GM23338 (cell line): ENCODE results near the gene SLC29A2. TPM values are rescaled to one million over a fixed set of nuclear protein-coding genes. Genes with fewer than 3 reads are reported as not detected.

Experiments
- ATAC-seq: fragments of 200-7000 bp; cut with Tn5 transposase; 3 replicates; pipeline ENCODE4 v1.9.1; 2020
- DNase-seq: peaks from one replicate; pipeline ENCODE4 v3.0.0-alpha.2; 2015; ENCODE audit warnings: low spot score
- H2AFZ ChIP-seq: fragments of 200-600 bp; sonication (generic); 2 replicates; pipeline ENCODE4 v1.8.0; 2016; ENCODE audit warnings: antibody characterized with exemption, mild to moderate bottlenecking, moderate library complexity
- H3F3A ChIP-seq: fragments of 200-600 bp; sonication (generic); replicated peaks from 2 replicates; pipeline ENCODE4 v1.8.0; 2017; ENCODE audit warnings: antibody characterized with exemption, mixed run types, low read depth
- H3K27ac ChIP-seq: fragments of 200-600 bp; sonication (generic); 2 replicates; pipeline ENCODE4 v1.6.1; 2016; ENCODE audit warnings: low read depth
- H3K27me3 ChIP-seq: fragments of 200-600 bp; sonication (generic); 2 replicates; pipeline ENCODE4 v1.8.0; 2016; ENCODE audit warnings: mild to moderate bottlenecking, mixed run types, moderate library complexity; ENCODE audit not compliant: insufficient read depth
- H3K36me3 ChIP-seq: fragments of 200-600 bp; sonication (generic); 2 replicates; pipeline ENCODE4 v1.8.0; 2016; ENCODE audit warnings: mild to moderate bottlenecking; ENCODE audit not compliant: insufficient read depth
- H3K4me1 ChIP-seq: fragments of 200-600 bp; sonication (generic); 2 replicates; pipeline ENCODE4 v1.8.0; 2016; ENCODE audit warnings: mild to moderate bottlenecking, moderate library complexity; ENCODE audit not compliant: insufficient read depth
- H3K4me2 ChIP-seq: fragments of 200-600 bp; sonication (generic); 2 replicates; pipeline ENCODE4 v1.7.1; 2017; ENCODE audit warnings: mixed run types
- H3K4me3 ChIP-seq: fragments of 200-600 bp; sonication (generic); 2 replicates; pipeline ENCODE4 v1.6.1; 2016; ENCODE audit warnings: mixed run types
- H3K79me2 ChIP-seq: fragments of 200-600 bp; sonication (generic); replicated peaks from 2 replicates; pipeline ENCODE4 v1.8.0; 2017; ENCODE audit warnings: mild to moderate bottlenecking; ENCODE audit not compliant: insufficient read depth
- H3K9me2 ChIP-seq: fragments of 200-600 bp; sonication (generic); 2 replicates; pipeline ENCODE4 v1.8.0; 2017; ENCODE audit not compliant: insufficient read depth
- H4K20me1 ChIP-seq: fragments of 200-600 bp; sonication (generic); replicated peaks from 2 replicates; pipeline ENCODE4 v1.8.0; 2017; ENCODE audit warnings: mild to moderate bottlenecking; ENCODE audit not compliant: insufficient read depth
- H3K27ac Mint-ChIP-seq: 2 replicates; pipeline ENCODE4 v1.8.0; 2020; ENCODE audit warnings: inconsistent platforms, mild to moderate bottlenecking, moderate library complexity, mixed read lengths
- H3K27me3 Mint-ChIP-seq: 3 replicates; pipeline ENCODE4 v1.8.0; 2022; ENCODE audit warnings: low read depth, mild to moderate bottlenecking, moderate library complexity, mixed read lengths, inconsistent platforms; ENCODE audit not compliant: insufficient read depth, poor library complexity
- H3K36me3 Mint-ChIP-seq: 3 replicates; pipeline ENCODE4 v1.8.0; 2021; ENCODE audit warnings: low read depth, mild to moderate bottlenecking, inconsistent platforms, moderate library complexity, mixed read lengths
- H3K4me1 Mint-ChIP-seq: 3 replicates; pipeline ENCODE4 v1.8.0; 2020; ENCODE audit warnings: mild to moderate bottlenecking, inconsistent platforms, mixed read lengths
- H3K4me3 Mint-ChIP-seq: 3 replicates; pipeline ENCODE4 v1.8.0; 2021; ENCODE audit warnings: moderate library complexity, mild to moderate bottlenecking, inconsistent platforms, mixed read lengths
- H3K9me3 Mint-ChIP-seq: 3 replicates; pipeline ENCODE4 v1.8.0; 2020; ENCODE audit warnings: moderate library complexity, mild to moderate bottlenecking, inconsistent platforms, mixed read lengths
- CREB1 ChIP-seq: fragments of 250-450 bp; sonication (Bioruptor Pico); IDR thresholded peaks from 2 replicates; pipeline ENCODE4 v1.5.0; 2020; ENCODE audit warnings: low read depth, mild to moderate bottlenecking, moderate library complexity
- EZH2phosphoT487 ChIP-seq: fragments of 200-600 bp; sonication (generic); IDR thresholded peaks from one replicate; pipeline ENCODE4 v1.8.1; 2018; ENCODE audit warnings: antibody characterized with exemption; ENCODE audit not compliant: unreplicated experiment
- JUNB ChIP-seq: IDR thresholded peaks from one replicate; pipeline ENCODE4 v1.6.1; 2016; ENCODE audit warnings: antibody characterized with exemption; ENCODE audit not compliant: unreplicated experiment
- NANOG ChIP-seq: IDR thresholded peaks from 2 replicates; pipeline ENCODE4 v1.6.1; 2016; ENCODE audit warnings: antibody characterized with exemption, borderline replicate concordance
- POLR2AphosphoS5 ChIP-seq: IDR thresholded peaks from 2 replicates; pipeline ENCODE4 v1.6.1; 2016; ENCODE audit warnings: antibody characterized with exemption, low read depth
- polyA plus RNA-seq: library from polyadenylated mRNA; unstranded; fragments of >200 nt; fragmentation: Nextera tagmentation; extraction: Ambion mirVana; gene quantifications from 2 replicates; pipeline ENCODE4 v1.2.1, GENCODE V29; 2016
- total RNA-seq: library from RNA; depleted of rRNA; stranded (reverse); fragments of >200 nt; shearing (Covaris generic); gene quantifications from 2 replicates; pipeline ENCODE4 v1.2.3, GENCODE V29; 2014
- TF ChIP-seq, protein P1 (sequence below): fragments of 250-450 bp; sonication (Bioruptor Pico); IDR thresholded peaks from 2 replicates; pipeline ENCODE4 v1.5.0; 2020; ENCODE audit warnings: mild to moderate bottlenecking, moderate library complexity
- TF ChIP-seq, protein P2 (sequence below): IDR thresholded peaks from one replicate; pipeline ENCODE4 v1.6.1; 2018; ENCODE audit warnings: antibody characterized with exemption; ENCODE audit not compliant: unreplicated experiment

SLC29A2 gene
- total and polyA plus RNA-seq, 2 experiments from 2014 or later = 26.0 to 31.1 TPM

DNA sequence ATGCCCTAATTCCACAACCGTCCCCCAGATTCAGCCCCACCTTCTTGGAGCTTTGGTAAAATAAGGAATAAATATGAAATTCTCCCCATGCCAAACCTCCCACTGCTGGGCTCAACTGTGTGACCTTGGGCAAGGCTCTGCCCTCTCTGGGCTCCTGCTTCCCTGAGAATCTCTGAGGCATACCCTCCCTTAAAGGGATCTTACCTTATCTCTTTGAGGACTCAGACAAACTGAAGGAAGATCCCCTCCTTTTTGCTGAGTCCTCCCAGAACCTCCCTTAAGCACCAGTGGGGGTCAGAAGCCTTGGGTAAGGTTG lies 57.4 kb downstream of the SLC29A2 start (continued):
- TF ChIP-seq EZH2phosphoT487 = no peak
- TF ChIP-seq, protein P1, sequence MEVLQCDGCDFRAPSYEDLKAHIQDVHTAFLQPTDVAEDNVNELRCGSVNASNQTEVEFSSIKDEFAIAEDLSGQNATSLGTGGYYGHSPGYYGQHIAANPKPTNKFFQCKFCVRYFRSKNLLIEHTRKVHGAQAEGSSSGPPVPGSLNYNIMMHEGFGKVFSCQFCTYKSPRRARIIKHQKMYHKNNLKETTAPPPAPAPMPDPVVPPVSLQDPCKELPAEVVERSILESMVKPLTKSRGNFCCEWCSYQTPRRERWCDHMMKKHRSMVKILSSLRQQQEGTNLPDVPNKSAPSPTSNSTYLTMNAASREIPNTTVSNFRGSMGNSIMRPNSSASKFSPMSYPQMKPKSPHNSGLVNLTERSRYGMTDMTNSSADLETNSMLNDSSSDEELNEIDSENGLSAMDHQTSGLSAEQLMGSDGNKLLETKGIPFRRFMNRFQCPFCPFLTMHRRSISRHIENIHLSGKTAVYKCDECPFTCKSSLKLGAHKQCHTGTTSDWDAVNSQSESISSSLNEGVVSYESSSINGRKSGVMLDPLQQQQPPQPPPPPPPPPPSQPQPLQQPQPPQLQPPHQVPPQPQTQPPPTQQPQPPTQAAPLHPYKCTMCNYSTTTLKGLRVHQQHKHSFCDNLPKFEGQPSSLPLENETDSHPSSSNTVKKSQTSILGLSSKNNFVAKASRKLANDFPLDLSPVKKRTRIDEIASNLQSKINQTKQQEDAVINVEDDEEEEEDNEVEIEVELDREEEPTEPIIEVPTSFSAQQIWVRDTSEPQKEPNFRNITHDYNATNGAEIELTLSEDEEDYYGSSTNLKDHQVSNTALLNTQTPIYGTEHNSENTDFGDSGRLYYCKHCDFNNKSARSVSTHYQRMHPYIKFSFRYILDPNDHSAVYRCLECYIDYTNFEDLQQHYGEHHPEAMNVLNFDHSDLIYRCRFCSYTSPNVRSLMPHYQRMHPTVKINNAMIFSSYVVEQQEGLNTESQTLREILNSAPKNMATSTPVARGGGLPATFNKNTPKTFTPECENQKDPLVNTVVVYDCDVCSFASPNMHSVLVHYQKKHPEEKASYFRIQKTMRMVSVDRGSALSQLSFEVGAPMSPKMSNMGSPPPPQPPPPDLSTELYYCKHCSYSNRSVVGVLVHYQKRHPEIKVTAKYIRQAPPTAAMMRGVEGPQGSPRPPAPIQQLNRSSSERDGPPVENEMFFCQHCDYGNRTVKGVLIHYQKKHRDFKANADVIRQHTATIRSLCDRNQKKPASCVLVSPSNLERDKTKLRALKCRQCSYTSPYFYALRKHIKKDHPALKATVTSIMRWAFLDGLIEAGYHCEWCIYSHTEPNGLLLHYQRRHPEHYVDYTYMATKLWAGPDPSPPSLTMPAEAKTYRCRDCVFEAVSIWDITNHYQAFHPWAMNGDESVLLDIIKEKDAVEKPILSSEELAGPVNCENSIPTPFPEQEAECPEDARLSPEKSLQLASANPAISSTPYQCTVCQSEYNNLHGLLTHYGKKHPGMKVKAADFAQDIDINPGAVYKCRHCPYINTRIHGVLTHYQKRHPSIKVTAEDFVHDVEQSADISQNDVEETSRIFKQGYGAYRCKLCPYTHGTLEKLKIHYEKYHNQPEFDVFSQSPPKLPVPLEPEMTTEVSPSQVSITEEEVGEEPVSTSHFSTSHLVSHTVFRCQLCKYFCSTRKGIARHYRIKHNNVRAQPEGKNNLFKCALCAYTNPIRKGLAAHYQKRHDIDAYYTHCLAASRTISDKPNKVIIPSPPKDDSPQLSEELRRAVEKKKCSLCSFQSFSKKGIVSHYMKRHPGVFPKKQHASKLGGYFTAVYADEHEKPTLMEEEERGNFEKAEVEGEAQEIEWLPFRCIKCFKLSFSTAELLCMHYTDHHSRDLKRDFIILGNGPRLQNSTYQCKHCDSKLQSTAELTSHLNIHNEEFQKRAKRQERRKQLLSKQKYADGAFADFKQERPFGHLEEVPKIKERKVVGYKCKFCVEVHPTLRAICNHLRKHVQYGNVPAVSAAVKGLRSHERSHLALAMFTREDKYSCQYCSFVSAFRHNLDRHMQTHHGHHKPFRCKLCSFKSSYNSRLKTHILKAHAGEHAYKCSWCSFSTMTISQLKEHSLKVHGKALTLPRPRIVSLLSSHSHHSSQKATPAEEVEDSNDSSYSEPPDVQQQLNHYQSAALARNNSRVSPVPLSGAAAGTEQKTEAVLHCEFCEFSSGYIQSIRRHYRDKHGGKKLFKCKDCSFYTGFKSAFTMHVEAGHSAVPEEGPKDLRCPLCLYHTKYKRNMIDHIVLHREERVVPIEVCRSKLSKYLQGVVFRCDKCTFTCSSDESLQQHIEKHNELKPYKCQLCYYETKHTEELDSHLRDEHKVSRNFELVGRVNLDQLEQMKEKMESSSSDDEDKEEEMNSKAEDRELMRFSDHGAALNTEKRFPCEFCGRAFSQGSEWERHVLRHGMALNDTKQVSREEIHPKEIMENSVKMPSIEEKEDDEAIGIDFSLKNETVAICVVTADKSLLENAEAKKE = no peak

DNA sequence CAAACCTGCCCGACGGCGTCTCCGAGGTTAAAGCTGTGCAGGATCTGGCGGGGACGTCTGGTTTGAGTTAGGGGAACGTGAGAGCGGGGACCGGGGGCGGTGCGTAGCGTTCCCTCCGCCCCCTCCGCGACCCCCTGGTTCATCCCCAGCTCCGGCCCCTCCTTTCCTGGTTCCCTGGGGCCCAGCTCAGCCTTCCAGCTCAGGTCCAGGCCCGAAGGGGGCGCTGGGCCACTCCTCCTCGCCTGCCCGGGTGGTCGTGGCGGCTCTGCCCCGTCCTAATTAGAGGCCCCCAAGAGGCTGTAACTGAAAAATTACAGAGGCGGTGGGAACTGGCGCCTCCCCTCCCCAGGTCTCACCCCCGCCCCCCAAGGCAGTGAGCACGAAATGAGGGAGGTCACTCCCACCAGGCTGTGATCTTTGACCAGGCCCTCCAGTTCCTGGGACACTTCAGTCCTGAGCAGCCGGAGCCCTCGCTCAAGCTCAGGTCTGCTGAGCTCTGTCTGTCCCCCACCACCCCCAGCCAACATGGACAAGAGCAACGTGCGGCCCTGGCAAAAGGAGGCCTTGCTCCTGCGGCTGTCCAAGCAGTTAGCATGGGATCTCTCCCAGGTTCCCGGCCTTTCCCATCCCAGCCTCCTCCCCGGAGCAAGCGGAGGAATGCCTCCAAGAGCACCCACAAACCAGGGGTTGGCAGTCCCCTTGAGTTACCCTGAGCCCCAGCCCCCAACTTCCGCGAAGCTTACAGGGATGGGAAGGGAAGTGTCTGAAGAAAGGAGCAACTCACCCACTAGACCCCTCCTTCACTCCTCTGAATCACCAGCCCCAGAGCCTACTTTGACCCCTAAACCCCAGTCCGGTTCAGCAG lies 58.0 kb downstream of the SLC29A2 start:
- peaks cover 2% of the 10 kb centered on the region; the same call in 2 of the 3 replicates for H3K9me3 Mint-ChIP-seq
- Histone ChIP-seq H3K4me2 (peak overlapping the region; percentile 89), H3K36me3 (no peaks in the 10 kb centered on the region), H2AFZ (peak overlapping the region; percentile 89), H3K27me3 (no peaks in the 10 kb centered on the region), H4K20me1 (no peaks in the 10 kb centered on the region), H3F3A (peaks cover 13% of the 10 kb centered on the region; the same call in 1 of the 2 replicates), H3K79me2 (no peaks in the 10 kb centered on the region), H3K9me2 (no peaks in the 10 kb centered on the region), H3K27ac (peak overlapping the region; percentile 97), H3K4me1 (peaks cover 29% of the 10 kb centered on the region), H3K4me3 (peak overlapping the region; percentile 80)
- H3K27me3 Mint-ChIP-seq = peaks cover 16% of the 10 kb centered on the region
- peak overlapping the region; percentile 81 for H3K4me3 Mint-ChIP-seq
- peaks cover 37% of the 10 kb centered on the region for H3K4me1 Mint-ChIP-seq
- peak overlapping the region; percentile 82 for H3K27ac Mint-ChIP-seq
- ATAC-seq (peak; percentile 12), DNase-seq (peak; percentile 82)
- peaks cover 5% of the 10 kb centered on the region; the same call in 2 of the 3 replicates for H3K36me3 Mint-ChIP-seq
- TF ChIP-seq JUNB (no peak), POLR2AphosphoS5 (no peak; the same call in 1 of the 2 replicates), CREB1 (CRISPR knock-in tag) (no peak), NANOG (no peak)
- TF ChIP-seq, protein P2, sequence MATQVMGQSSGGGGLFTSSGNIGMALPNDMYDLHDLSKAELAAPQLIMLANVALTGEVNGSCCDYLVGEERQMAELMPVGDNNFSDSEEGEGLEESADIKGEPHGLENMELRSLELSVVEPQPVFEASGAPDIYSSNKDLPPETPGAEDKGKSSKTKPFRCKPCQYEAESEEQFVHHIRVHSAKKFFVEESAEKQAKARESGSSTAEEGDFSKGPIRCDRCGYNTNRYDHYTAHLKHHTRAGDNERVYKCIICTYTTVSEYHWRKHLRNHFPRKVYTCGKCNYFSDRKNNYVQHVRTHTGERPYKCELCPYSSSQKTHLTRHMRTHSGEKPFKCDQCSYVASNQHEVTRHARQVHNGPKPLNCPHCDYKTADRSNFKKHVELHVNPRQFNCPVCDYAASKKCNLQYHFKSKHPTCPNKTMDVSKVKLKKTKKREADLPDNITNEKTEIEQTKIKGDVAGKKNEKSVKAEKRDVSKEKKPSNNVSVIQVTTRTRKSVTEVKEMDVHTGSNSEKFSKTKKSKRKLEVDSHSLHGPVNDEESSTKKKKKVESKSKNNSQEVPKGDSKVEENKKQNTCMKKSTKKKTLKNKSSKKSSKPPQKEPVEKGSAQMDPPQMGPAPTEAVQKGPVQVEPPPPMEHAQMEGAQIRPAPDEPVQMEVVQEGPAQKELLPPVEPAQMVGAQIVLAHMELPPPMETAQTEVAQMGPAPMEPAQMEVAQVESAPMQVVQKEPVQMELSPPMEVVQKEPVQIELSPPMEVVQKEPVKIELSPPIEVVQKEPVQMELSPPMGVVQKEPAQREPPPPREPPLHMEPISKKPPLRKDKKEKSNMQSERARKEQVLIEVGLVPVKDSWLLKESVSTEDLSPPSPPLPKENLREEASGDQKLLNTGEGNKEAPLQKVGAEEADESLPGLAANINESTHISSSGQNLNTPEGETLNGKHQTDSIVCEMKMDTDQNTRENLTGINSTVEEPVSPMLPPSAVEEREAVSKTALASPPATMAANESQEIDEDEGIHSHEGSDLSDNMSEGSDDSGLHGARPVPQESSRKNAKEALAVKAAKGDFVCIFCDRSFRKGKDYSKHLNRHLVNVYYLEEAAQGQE = no peak
